ENCODE data around the gene SFI1.

The SFI1 gene

GRCh38 chr22:31611061-31611760 is 114.9 kb downstream of the SFI1 start:
- FAIRE-seq, result no peak

GRCh38 chr22:31612891-31613285 is 116.6 kb downstream of the SFI1 start:
- DNase-seq (ENCODE audit: extremely low spot score, insufficient read length, low read depth), result no peak
- FAIRE-seq, result no peak

More at GRCh38 chr22:31611061-31611760, 114.9 kb downstream of the SFI1 start:
- DNase-seq (ENCODE audit: extremely low spot score, insufficient read length, low read depth), result no peak

GRCh38 chr22:31613286-31613903 is 117.1 kb downstream of the SFI1 start:
- FAIRE-seq, result no peak
- no peak for DNase-seq (ENCODE audit: extremely low spot score, insufficient read length, low read depth)

- DNase-seq (ENCODE audit: extremely low spot score, insufficient read length, low read depth) (no peak), FAIRE-seq (no peak)
Measured at GRCh38 chr22:31613904-31614296, 117.6 kb downstream of the SFI1 start.

GRCh38 chr22:31614781-31615490 is 118.6 kb downstream of the SFI1 start:
- FAIRE-seq (no peak), DNase-seq (ENCODE audit: extremely low spot score, insufficient read length, low read depth) (no peak)

GRCh38 chr22:31615491-31615860 is 119.1 kb downstream of the SFI1 start:
- FAIRE-seq (no peak), DNase-seq (ENCODE audit: extremely low spot score, insufficient read length, low read depth) (no peak)

GRCh38 chr22:31615940-31616314 is 119.6 kb downstream of the SFI1 start:
- DNase-seq (ENCODE audit: extremely low spot score, insufficient read length, low read depth) (no peak), FAIRE-seq (peak; percentile 18)

- DNase-seq (ENCODE audit: extremely low spot score, insufficient read length, low read depth) (no peak), FAIRE-seq (peak; percentile 84)
Measured at GRCh38 chr22:31616315-31616980, 120.1 kb downstream of the SFI1 start.

GRCh38 chr22:31618057-31618456 is 121.7 kb downstream of the SFI1 start:
- DNase-seq (ENCODE audit: extremely low spot score, insufficient read length, low read depth), result no peak
- no peak for FAIRE-seq

- DNase-seq (ENCODE audit: extremely low spot score, insufficient read length, low read depth) (no peak), FAIRE-seq (no peak)
Measured at GRCh38 chr22:31618471-31619176, 122.3 kb downstream of the SFI1 start.

GRCh38 chr22:31619611-31620300 is 123.4 kb downstream of the SFI1 start:
- no peak for DNase-seq (ENCODE audit: extremely low spot score, insufficient read length, low read depth)
- FAIRE-seq, result no peak

GRCh38 chr22:31620756-31621480 is 124.6 kb downstream of the SFI1 start:
- FAIRE-seq, result no peak
- no peak for DNase-seq (ENCODE audit: extremely low spot score, insufficient read length, low read depth)

GRCh38 chr22:31621507-31622124 is 125.3 kb downstream of the SFI1 start:
- DNase-seq (ENCODE audit: extremely low spot score, insufficient read length, low read depth), result no peak
- FAIRE-seq, result no peak

GRCh38 chr22:31622980-31623379 is 126.6 kb downstream of the SFI1 start:
- no peak for FAIRE-seq

GRCh38 chr22:31623592-31624304 is 127.4 kb downstream of the SFI1 start:
- DNase-seq (ENCODE audit: extremely low spot score, insufficient read length, low read depth), result no peak
- FAIRE-seq, result no peak

More at GRCh38 chr22:31622980-31623379, 126.6 kb downstream of the SFI1 start:
- DNase-seq (ENCODE audit: extremely low spot score, insufficient read length, low read depth), result no peak

- DNase-seq (ENCODE audit: extremely low spot score, insufficient read length, low read depth) (no peak), FAIRE-seq (no peak)
Measured at GRCh38 chr22:31625257-31625640, 128.9 kb downstream of the SFI1 start.

GRCh38 chr22:31625661-31626426 is 129.5 kb downstream of the SFI1 start:
- DNase-seq (ENCODE audit: extremely low spot score, insufficient read length, low read depth) (no peak), FAIRE-seq (no peak)

Data from GM18507 (cell line).